ENCODE measurements around the gene NLN. TPM values are rescaled to one million over a fixed set of nuclear protein-coding genes. Genes with fewer than 3 reads are reported as not detected.

Gene NLN
- total RNA-seq, 4 donors from 2014 or later: 8.4 to 31.6 (median 14.5) TPM

DNA sequence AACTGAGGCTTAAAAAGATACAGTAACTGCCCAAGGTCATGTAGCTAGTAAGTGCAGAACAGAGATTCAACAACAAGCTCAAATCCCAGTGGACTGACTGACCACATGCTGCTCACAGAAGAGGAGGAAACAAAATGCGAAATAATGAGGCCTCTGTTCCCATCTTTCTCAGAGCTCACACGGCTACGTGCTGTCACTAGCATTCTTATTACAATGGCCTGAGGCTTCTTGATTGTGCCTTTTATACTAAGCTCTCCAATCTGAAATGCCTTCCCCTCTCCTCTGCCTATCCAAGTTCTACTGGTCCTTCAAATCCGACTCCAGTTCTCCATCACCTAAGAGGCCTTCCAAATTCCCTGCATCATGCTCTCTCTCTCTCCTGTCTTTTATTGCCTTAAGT is 26.1 kb upstream of the NLN start:
- TF ChIP-seq, protein P1, sequence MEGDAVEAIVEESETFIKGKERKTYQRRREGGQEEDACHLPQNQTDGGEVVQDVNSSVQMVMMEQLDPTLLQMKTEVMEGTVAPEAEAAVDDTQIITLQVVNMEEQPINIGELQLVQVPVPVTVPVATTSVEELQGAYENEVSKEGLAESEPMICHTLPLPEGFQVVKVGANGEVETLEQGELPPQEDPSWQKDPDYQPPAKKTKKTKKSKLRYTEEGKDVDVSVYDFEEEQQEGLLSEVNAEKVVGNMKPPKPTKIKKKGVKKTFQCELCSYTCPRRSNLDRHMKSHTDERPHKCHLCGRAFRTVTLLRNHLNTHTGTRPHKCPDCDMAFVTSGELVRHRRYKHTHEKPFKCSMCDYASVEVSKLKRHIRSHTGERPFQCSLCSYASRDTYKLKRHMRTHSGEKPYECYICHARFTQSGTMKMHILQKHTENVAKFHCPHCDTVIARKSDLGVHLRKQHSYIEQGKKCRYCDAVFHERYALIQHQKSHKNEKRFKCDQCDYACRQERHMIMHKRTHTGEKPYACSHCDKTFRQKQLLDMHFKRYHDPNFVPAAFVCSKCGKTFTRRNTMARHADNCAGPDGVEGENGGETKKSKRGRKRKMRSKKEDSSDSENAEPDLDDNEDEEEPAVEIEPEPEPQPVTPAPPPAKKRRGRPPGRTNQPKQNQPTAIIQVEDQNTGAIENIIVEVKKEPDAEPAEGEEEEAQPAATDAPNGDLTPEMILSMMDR (IDR thresholded peaks at IDR 0.05): no peak
- no peak for ATAC-seq (ENCODE audit: low FRiP score)
- no peak for DNase-seq (ENCODE audit: low spot score)

DNA sequence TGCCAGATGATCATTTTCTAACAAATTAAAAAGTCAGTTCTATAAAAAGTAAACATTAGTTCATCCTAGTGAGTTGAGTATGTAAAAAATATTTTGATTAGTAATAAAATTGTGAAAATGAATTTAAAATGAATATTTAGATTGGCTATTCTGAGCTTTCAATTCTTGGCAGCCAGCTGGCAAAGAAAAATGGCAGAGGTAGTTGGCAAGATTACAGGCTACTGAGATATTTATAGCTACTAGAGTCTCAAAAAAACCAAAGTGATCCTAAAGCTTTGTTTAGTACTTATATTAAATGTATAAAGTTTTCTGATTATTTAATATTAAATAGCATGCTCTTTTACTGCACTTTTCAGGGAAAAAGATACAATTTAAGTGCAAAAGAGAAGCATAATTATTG is 25.1 kb upstream of the NLN start:
- TF ChIP-seq, protein P1 (IDR thresholded peaks at IDR 0.05): no peak
- no peak for DNase-seq (ENCODE audit: low spot score)
- no peak for ATAC-seq (ENCODE audit: low FRiP score)

DNA sequence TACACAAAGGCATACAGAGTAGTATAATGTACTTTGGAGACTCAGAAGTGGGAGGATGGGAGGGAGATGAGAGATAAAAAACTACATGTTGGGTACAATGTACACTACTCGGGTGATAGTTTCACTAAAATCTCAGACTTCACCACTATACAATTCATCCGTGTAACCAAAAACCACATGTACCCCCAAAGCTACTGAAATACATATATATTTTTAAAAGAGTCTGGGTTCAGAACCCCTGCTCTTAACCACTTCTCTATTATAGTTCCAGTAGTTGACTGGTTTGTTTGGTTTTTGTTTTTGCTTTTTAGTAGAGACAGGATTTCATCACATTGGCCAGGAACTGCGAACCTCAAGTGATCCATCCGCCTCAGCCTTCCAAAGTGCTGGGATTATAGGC is 22.7 kb upstream of the NLN start:
- DNase-seq (ENCODE audit: low spot score) (no peak), ATAC-seq (ENCODE audit: low FRiP score) (no peak)
- TF ChIP-seq, protein P1 (IDR thresholded peaks at IDR 0.05): no peak

DNA sequence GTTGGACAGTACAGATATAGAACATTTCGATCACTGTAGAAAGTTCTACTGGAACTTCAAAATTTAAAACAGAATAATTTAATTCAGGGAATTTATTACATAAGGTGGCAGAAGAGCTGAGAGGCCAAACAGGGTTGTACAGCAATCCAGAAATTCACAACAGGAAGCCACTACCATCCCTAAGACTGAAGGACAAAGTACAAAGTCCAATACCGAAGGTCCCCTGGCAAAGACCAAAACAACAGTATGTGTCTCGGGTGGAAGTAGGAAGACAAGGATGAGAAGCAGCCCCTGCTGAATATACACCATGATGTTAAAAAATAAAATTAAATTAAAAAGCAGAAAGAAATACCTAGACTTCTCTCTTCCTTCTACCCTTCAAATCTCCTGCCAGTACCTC is 20.0 kb upstream of the NLN start:
- DNase-seq (ENCODE audit: low spot score) (no peak), ATAC-seq (ENCODE audit: low FRiP score) (no peak)
- TF ChIP-seq, protein P1 (IDR thresholded peaks at IDR 0.05): no peak

DNA sequence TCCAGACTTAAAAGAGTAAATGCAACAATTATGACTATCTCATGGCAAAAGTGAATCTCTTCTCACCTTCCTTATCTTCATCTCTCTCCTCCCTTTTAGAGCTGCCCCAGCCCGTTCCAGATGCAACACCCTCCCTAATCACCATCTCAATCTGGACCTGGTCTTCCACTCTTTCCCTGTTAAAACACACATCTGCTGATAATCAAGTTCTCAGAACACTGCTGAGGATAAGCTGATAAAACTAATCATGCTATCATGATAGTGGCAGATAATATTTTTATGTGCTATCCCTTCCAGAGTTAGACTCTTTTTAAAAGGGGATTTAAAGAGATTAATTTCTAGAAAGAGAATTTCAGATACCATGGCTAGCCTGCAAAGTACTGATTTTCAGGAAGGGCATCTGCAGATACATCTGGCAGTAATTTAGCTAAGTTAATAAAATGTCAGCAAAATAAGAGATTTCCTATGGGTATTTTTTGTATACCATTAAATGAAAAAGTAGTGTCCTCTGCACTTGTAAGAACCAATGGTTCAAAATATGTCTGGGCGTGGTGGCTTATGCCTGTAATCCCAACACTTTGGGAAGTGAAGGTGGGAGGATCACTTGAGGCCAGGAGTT is 17.3 kb upstream of the NLN start:
- no peak for ATAC-seq (ENCODE audit: low FRiP score)
- DNase-seq (ENCODE audit: low spot score): no peak
- TF ChIP-seq, protein P1 (IDR thresholded peaks at IDR 0.05): no peak

DNA sequence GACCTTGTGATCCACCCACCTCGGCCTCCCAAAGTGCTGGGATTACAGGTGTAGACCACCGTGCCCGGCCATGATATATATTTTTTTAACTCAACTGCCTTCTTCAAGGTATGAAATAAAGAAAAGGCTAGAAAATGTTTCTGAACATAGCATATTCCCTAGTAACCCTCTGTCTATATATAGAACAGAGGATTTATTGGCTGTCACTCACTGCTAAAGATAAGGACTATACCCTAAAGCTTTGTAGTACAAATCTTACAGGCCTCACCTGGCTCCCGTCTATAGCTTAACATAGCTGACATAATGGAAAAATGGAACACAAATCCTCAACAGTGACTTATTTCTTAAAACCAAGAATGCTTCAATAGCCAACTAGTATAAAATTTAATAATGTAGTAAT is 14.3 kb upstream of the NLN start:
- no peak for ATAC-seq (ENCODE audit: low FRiP score)
- DNase-seq (ENCODE audit: low spot score): no peak
- TF ChIP-seq, protein P1 (IDR thresholded peaks at IDR 0.05): no peak

DNA sequence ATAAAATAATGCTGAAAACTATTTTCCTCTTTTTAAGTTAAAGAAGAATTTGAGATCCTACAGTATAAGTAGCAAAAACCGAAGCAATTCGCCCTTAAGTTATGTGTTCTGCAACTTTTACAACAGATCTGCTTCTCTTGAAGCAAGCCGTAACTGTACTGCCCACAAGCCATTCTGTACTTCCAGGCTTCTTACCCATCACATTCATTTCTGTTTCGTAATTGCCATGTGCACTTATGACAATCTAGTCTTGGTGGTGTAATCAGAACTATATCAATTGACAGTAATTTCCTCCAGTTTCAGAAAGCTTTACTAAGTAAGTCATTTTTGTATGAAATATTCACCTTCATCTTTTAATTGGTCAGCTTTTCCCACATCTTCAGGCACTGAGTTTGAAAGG is 13.9 kb upstream of the NLN start:
- DNase-seq (ENCODE audit: low spot score) (no peak), ATAC-seq (ENCODE audit: low FRiP score) (no peak)
- TF ChIP-seq, protein P1 (IDR thresholded peaks at IDR 0.05): no peak

Data from omental fat pad (tissue), 4 donors.